ENCODE data around the gene FAAP20. TPM values are rescaled to one million over a fixed set of nuclear protein-coding genes. Genes with fewer than 3 reads are reported as not detected.

The FAAP20 gene
- total and polyA plus RNA-seq, 2 of the 8 experiments (the other 6 are each of a cell fraction or from before 2014, with no cell fraction given): 58.4 to 99.8 TPM

GRCh38 chr1:2216767-2217058 is 22.1 kb upstream of the FAAP20 start (continued):
- TF ChIP-seq CHD7 (IDR thresholded peaks at IDR 0.05; ENCODE audit: insufficient replicate concordance, low read length) (no peak), NRF1 (IDR thresholded peaks at IDR 0.05; ENCODE audit: low read depth, low read length) (no peak), SIN3A (conservative IDR thresholded peaks at IDR 0.05 in 1 of 2, IDR thresholded peaks at IDR 0.05 in 1 of 2; ENCODE audit: low read depth in 1 of 2, low read length in 2 of 2) (no peak), CEBPB (IDR thresholded peaks at IDR 0.05; ENCODE audit: low read depth, low read length) (no peak), BCL11A (IDR thresholded peaks at IDR 0.05; ENCODE audit: low read depth in 2 of 2, low read length in 2 of 2) (no peak), CHD2 (IDR thresholded peaks at IDR 0.05; ENCODE audit: low read length) (no peak), POLR2AphosphoS5 (IDR thresholded peaks at IDR 0.05; ENCODE audit: low read depth, low read length) (no peak), TBP (IDR thresholded peaks at IDR 0.05; ENCODE audit: low read depth, low read length) (no peak), EGR1 (IDR thresholded peaks at IDR 0.05; ENCODE audit: borderline replicate concordance, low read depth, low read length) (no peak), CTCF (IDR thresholded peaks at IDR 0.05; ENCODE audit: control extremely low read depth in 1 of 3, insufficient read depth in 1 of 3, low read depth in 1 of 3, low read length in 3 of 3) (no peak)

Measured in H1 (cell line).